ENCODE measurements around the gene TMEM95.

Gene TMEM95

GRCh38 chr17:7355053-7355452 is at the start of gene TMEM95:
Gene TMEM95, plus strand, starts transcription at chr17:7355156. Its CDS starts 49 bp downstream, at chr17:7355205.
- in situ Hi-C loops (cut with HindIII; ENCODE audit: low sequenced_read_pairs): no loop called here

- in situ Hi-C loops (cut with HindIII; ENCODE audit: low sequenced_read_pairs): no loop called here
Observed at GRCh38 chr17:7306911-7307685, 47.9 kb upstream of the TMEM95 start, which contains the start of gene EIF5A. Gene EIF5A, plus strand, starts transcription at chr17:7307628. Its CDS starts 2,008 bp downstream, at chr17:7309636.

- in situ Hi-C loops (cut with HindIII; ENCODE audit: low sequenced_read_pairs): no loop called here
Observed at GRCh38 chr17:7307686-7308624, 47.0 kb upstream of the TMEM95 start.

- in situ Hi-C loops (cut with HindIII; ENCODE audit: low sequenced_read_pairs): no loop called here
Observed at GRCh38 chr17:7308625-7309433, 46.1 kb upstream of the TMEM95 start.

- in situ Hi-C loops (cut with HindIII; ENCODE audit: low sequenced_read_pairs): no loop called here
Observed at GRCh38 chr17:7309628-7310027, 45.3 kb upstream of the TMEM95 start.

- in situ Hi-C loops (cut with HindIII; ENCODE audit: low sequenced_read_pairs): no loop called here
Observed at GRCh38 chr17:7311110-7311705, 43.7 kb upstream of the TMEM95 start.

GRCh38 chr17:7312432-7313087 is 42.4 kb upstream of the TMEM95 start:
- in situ Hi-C loops (cut with HindIII; ENCODE audit: low sequenced_read_pairs): no loop called here

- in situ Hi-C loops (cut with HindIII; ENCODE audit: low sequenced_read_pairs): no loop called here
Observed at GRCh38 chr17:7313088-7313889, 41.7 kb upstream of the TMEM95 start.

GRCh38 chr17:7313890-7314718 is 40.9 kb upstream of the TMEM95 start:
- in situ Hi-C loops (cut with HindIII; ENCODE audit: low sequenced_read_pairs): no loop called here

GRCh38 chr17:7314719-7315569 is 40.0 kb upstream of the TMEM95 start, which contains the start of gene GPS2:
Gene GPS2, minus strand, starts transcription at chr17:7315360. Its CDS starts 308 bp downstream, at chr17:7315052.
- in situ Hi-C loops (cut with HindIII; ENCODE audit: low sequenced_read_pairs): no loop called here

- in situ Hi-C loops (cut with HindIII; ENCODE audit: low sequenced_read_pairs): no loop called here
Observed at GRCh38 chr17:7315570-7316235, 39.3 kb upstream of the TMEM95 start.

GRCh38 chr17:7317161-7317803 is 37.7 kb upstream of the TMEM95 start:
- in situ Hi-C loops (cut with HindIII; ENCODE audit: low sequenced_read_pairs): no loop called here

- in situ Hi-C loops (cut with HindIII; ENCODE audit: low sequenced_read_pairs): no loop called here
Observed at GRCh38 chr17:7318121-7318860, 36.7 kb upstream of the TMEM95 start.

- in situ Hi-C loops (cut with HindIII; ENCODE audit: low sequenced_read_pairs): no loop called here
Observed at GRCh38 chr17:7321466-7321865, 33.5 kb upstream of the TMEM95 start.

GRCh38 chr17:7322520-7323194 is 32.3 kb upstream of the TMEM95 start:
- in situ Hi-C loops (cut with HindIII; ENCODE audit: low sequenced_read_pairs): no loop called here
